SU-DHL-6 (cell line): Measurements from ENCODE around the gene SH3RF3.

Experiments
- CTCF ChIP-seq: fragments of 200-600 bp; sonication (generic); IDR thresholded peaks from one replicate; pipeline ENCODE4 v1.5.1; 2017; ENCODE audit warnings: antibody characterized with exemption, mild to moderate bottlenecking, low read length, moderate library complexity; ENCODE audit not compliant: insufficient read depth, poor library complexity, severe bottlenecking
- EZH2phosphoT487 ChIP-seq: fragments of 200-600 bp; sonication (generic), shearing (Covaris generic); conservative IDR thresholded peaks from 2 replicates; pipeline ENCODE4 v1.6.1; 2018; ENCODE audit warnings: mild to moderate bottlenecking, antibody characterized with exemption, low read length, moderate library complexity, mixed read lengths

- TF ChIP-seq EZH2phosphoT487 (no peak), CTCF (no peak)
Measured at GRCh38 chr2:109195193-109196045, 66.4 kb downstream of the SH3RF3 start.
